Spleen (tissue), 11 donors: ENCODE data around the gene LIF. TPM values are rescaled to one million over a fixed set of nuclear protein-coding genes. Genes with fewer than 3 reads are reported as not detected.

Experiments used
- DNase-seq: peaks from one replicate; pipeline ENCODE4 v3.0.0-alpha.2; 2020
- H3K27ac ChIP-seq, 8 donors: fragments of 200-600 bp; sonication (generic) in 7 of 8; 1 replicate in 4 of 8; 2 replicates in 4 of 8; pipeline versions ENCODE4 v1.5.0 to v1.8.0; 2016 to 2021; ENCODE audit warnings: inconsistent platforms in 4 of 8, mild to moderate bottlenecking in 4 of 8, moderate library complexity in 1 of 8
- H3K27me3 ChIP-seq, 7 donors: fragments of 200-600 bp; sonication (generic) in 6 of 7; replicated peaks in 1 of 7; 1 replicate in 4 of 7; 2 replicates in 3 of 7; pipeline versions ENCODE4 v1.5.0 to v1.8.0; 2016 to 2021; ENCODE audit warnings: inconsistent platforms in 3 of 7, mild to moderate bottlenecking in 1 of 7
- H3K36me3 ChIP-seq, 6 donors: fragments of 200-600 bp; sonication (generic) in 5 of 6; 1 replicate in 4 of 6; 2 replicates in 2 of 6; pipeline versions ENCODE4 v1.5.0 to v1.8.0; 2016 to 2021; ENCODE audit warnings: inconsistent platforms in 2 of 6
- H3K4me1 ChIP-seq, 6 donors: fragments of 200-600 bp; sonication (generic) in 5 of 6; 1 replicate in 3 of 6; 2 replicates in 3 of 6; pipeline versions ENCODE4 v1.5.0 to v1.8.0; 2016 to 2021; ENCODE audit warnings: inconsistent platforms in 3 of 6
- H3K4me3 ChIP-seq, 8 donors: fragments of 200-600 bp; sonication (generic) in 7 of 8; 1 replicate in 4 of 8; 2 replicates in 4 of 8; pipeline versions ENCODE4 v1.5.0 to v1.8.0; 2016 to 2021; ENCODE audit warnings: inconsistent platforms in 4 of 8, mild to moderate bottlenecking in 4 of 8, moderate library complexity in 2 of 8
- H3K9me3 ChIP-seq, 8 donors: fragments of 200-600 bp; sonication (generic) in 7 of 8; 1 replicate in 4 of 8; 2 replicates in 4 of 8; pipeline versions ENCODE4 v1.5.0 to v1.8.0; 2016 to 2021; ENCODE audit warnings: inconsistent platforms in 4 of 8
- POLR2A ChIP-seq, 3 donors: fragments of 450-650 bp; IDR thresholded peaks; one replicate each; pipeline ENCODE4 v1.5.1; 2017; ENCODE audit warnings: antibody characterized with exemption in 3 of 3, mild to moderate bottlenecking in 1 of 3
- POLR2AphosphoS5 ChIP-seq, 3 donors: sonication (generic); formaldehyde crosslinking; IDR thresholded peaks; one replicate each; pipeline ENCODE4 v1.5.1; 2017; ENCODE audit warnings: antibody characterized with exemption in 3 of 3
- WGBS, 5 donors: extraction: QIAGEN DNeasy Blood & Tissue Kit in 3 of 5; methylation state at CpG; one replicate each; pipeline versions ENCODE4 v1.1.5 to v1.1.7; 2013 to 2018; 5-methylcytosine and 5-hydroxymethylcytosine counted together
- intact Hi-C: fragments of 100-400 bp; cut with DNase I; formaldehyde crosslinking; loops from one replicate; pipeline ENCODE4 v1.15.0; 2023; ENCODE audit warnings: low total_unique reads
- polyA plus RNA-seq, 3 donors: library from polyadenylated mRNA; stranded (reverse); fragments of 200-250 nt; gene quantifications; one replicate each; pipeline ENCODE4 v1.2.1, GENCODE V29; 2013
- total RNA-seq, 7 donors: library from RNA; depleted of rRNA in 3 of 7; stranded (reverse); fragments of >200 nt in 3 of 7; fragmentation: NEBNext Ultra II Directional in 4 of 7; extraction: Animal tissue kit (Norgen Biotek cat#: 25700) in 4 of 7; gene quantifications; one replicate each; pipeline versions ENCODE4 v1.1.0 to v1.2.1, GENCODE V29; 2016 to 2021
- TF ChIP-seq, protein P1 (sequence below), 11 experiments: fragments of 200-600 bp in 7 of 11; fragments of 450-650 bp in 4 of 11; sonication (generic) in 4 of 11; IDR thresholded peaks in 8 of 11; conservative IDR thresholded peaks in 3 of 11; 1 replicate in 7 of 11; 2 replicates in 4 of 11; pipeline versions ENCODE4 v1.4.0 to v1.8.0; 2016 to 2021; ENCODE audit warnings: antibody characterized with exemption in 11 of 11, inconsistent platforms in 4 of 11, mild to moderate bottlenecking in 1 of 11
- donor health status: healthy with polysubstance abuse.
- donor health status: DM: no; HTN: no; CAD: no; lungs with moderate emphysema.
- donor health status: DM: no; HTN: no; CAD: no.
- donor health status: Bipolar disorder and iron deficiency.
- donor health status: healthy.
- donor health status: DM: no; HTN: no; CAD: no.
- donor health status: DM: yes; HTN: yes; CAD: no.

Gene LIF
- total and polyA plus RNA-seq, 10 donors, result 0.21 to 3.2 (median 0.85) TPM; not detected in 2

DNA sequence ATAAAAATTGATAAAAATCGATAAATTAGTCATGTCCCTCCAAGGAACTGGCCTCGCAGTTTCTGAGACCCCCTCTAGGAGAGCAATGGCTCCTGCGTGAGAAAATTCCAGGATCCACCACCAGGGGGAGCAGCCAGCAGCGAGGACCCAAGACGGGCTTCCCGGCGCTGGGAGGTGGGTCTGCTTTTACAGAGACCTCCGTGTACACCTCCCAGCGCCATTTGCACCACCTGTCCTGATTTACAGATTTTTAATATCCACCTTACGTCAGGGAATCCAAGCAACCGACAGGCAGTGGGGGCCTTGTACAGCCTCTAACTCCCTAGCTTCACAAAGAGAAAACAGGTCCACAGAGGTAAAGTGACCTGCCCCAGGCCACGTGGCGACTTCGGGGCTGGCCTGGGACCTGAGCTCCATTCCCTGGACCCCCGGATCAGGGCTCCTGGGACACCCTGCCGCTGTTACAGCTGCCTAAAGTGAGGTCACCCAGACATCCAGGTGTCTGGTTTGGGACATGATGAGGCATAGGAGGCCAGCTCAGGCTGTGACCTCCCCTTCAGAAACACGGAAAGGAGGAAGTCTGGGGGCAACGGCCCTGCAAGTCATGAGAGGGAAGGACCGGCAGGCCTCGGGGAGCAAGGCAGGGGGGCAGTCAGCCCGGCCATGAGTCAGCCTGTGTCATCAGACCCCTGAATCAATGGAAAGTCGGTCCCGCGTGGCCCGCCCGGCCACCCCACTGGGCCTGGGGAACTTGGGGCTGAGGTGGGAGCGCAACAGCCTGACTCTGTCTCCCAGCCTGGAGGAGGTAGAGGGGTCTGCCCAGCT lies 16.6 kb upstream of the LIF start:
- Histone ChIP-seq H3K4me1 (peaks cover 9 to 88% (median 46%) of the 10 kb centered on the region in 6 donors), H3K36me3 (peaks cover 0 to 16% (median 0%) of the 10 kb centered on the region in 6 donors), H3K27ac (peak overlapping the region in 7 of 8 donors; percentile 7 to 98 (median 73)), H3K4me3 (peak overlapping the region in 5 of 8 donors; percentile 4 to 59 (median 5)), H3K9me3 (no peaks in the 10 kb centered on the region), H3K27me3 (no peaks in the 10 kb centered on the region)
- WGBS, 5 donors, result 13 to 27% (median 27%) methylated on average over 21 to 27 of the region's 27 CpGs
- peak; percentile 92 for DNase-seq
- intact Hi-C loops, result loop anchor here (5.0 to 10.0 kb wide), 2 partner anchors 124 to 222 kb away; partner anchors contain the start of gene RNF215
- TF ChIP-seq POLR2A (IDR thresholded peaks at IDR 0.05) (no peak), POLR2AphosphoS5 (IDR thresholded peaks at IDR 0.05) (peak in 2 of 3 donors; percentile 59 to 86)
- TF ChIP-seq, protein P1, sequence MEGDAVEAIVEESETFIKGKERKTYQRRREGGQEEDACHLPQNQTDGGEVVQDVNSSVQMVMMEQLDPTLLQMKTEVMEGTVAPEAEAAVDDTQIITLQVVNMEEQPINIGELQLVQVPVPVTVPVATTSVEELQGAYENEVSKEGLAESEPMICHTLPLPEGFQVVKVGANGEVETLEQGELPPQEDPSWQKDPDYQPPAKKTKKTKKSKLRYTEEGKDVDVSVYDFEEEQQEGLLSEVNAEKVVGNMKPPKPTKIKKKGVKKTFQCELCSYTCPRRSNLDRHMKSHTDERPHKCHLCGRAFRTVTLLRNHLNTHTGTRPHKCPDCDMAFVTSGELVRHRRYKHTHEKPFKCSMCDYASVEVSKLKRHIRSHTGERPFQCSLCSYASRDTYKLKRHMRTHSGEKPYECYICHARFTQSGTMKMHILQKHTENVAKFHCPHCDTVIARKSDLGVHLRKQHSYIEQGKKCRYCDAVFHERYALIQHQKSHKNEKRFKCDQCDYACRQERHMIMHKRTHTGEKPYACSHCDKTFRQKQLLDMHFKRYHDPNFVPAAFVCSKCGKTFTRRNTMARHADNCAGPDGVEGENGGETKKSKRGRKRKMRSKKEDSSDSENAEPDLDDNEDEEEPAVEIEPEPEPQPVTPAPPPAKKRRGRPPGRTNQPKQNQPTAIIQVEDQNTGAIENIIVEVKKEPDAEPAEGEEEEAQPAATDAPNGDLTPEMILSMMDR (IDR thresholded peaks at IDR 0.05 in 8 of 11, conservative IDR thresholded peaks at IDR 0.05 in 3 of 11), result peak; percentile 83 to 99 (median 94)

DNA sequence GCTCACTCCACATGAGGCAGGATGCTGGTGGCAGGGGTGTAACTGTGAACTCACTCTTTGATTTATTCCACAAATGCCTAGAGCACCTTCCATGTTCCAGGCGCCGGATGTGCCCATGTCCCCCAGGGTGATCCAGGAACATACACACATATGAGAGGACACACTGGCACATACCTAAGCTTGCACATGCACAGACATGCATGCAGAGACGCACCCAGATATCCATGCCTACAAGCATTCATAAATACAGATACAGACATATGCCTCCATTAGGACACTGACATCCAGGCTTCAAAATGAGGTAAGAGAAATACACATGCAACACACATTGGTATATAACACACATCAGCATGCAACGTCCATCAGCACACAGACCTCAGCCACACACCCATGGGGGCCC lies 15.6 kb upstream of the LIF start:
- 83 to 98% (median 92%) methylated on average over 4 of the region's 4 CpGs for WGBS, 5 donors
- intact Hi-C loops, result loop anchor here (5.0 to 10.0 kb wide), 2 partner anchors 125 to 223 kb away; partner anchors contain the start of gene RNF215

GRCh38 chr22:30261134-30261533 lies 14.6 kb upstream of the LIF start:
- Histone ChIP-seq H3K4me1 (peaks cover 7 to 83% (median 34%) of the 10 kb centered on the region in 6 donors), H3K9me3 (no peaks in the 10 kb centered on the region), H3K27ac (peak overlapping the region in 4 of 8 donors; percentile 27 to 98 (median 62)), H3K36me3 (peaks cover 0 to 16% (median 0%) of the 10 kb centered on the region in 6 donors), H3K27me3 (no peaks in the 10 kb centered on the region), H3K4me3 (peak overlapping the region in 1 of 8 donors; percentile 21)
- DNase-seq, result peak; percentile 85
- TF ChIP-seq POLR2AphosphoS5 (IDR thresholded peaks at IDR 0.05), result peak in 2 of 3 donors; percentile 21 to 48
- no peak for TF ChIP-seq POLR2A (IDR thresholded peaks at IDR 0.05)
- TF ChIP-seq, protein P1 (IDR thresholded peaks at IDR 0.05 in 8 of 11, conservative IDR thresholded peaks at IDR 0.05 in 3 of 11), result no peak
- 52 to 88% (median 66%) methylated on average over 8 of the region's 8 CpGs for WGBS, 5 donors
- intact Hi-C loops, result loop anchor here (5.0 to 10.0 kb wide), 2 partner anchors 126 to 224 kb away; partner anchors contain the start of gene RNF215

More for the DNA sequence above, 15.6 kb upstream of the LIF start:
- Histone ChIP-seq H3K4me3 (no peak overlapping the region), H3K36me3 (peaks cover 0 to 16% (median 0%) of the 10 kb centered on the region in 6 donors), H3K27me3 (no peaks in the 10 kb centered on the region), H3K4me1 (peaks cover 4 to 83% (median 36%) of the 10 kb centered on the region in 6 donors), H3K27ac (peak overlapping the region in 3 of 8 donors; percentile 55 to 98 (median 98)), H3K9me3 (no peaks in the 10 kb centered on the region)
- TF ChIP-seq, protein P1 (IDR thresholded peaks at IDR 0.05 in 8 of 11, conservative IDR thresholded peaks at IDR 0.05 in 3 of 11), result no peak
- TF ChIP-seq POLR2A (IDR thresholded peaks at IDR 0.05) (no peak), POLR2AphosphoS5 (IDR thresholded peaks at IDR 0.05) (no peak)
- DNase-seq, result no peak
